NB4 (cell line): ENCODE data around the gene GADL1.

ENCODE experiments used
- CTCF ChIP-seq: IDR thresholded peaks from one replicate; pipeline ENCODE4 v1.5.1; 2012; ENCODE audit warnings: low read depth, low read length
- MYC ChIP-seq: IDR thresholded peaks from 2 replicates; pipeline ENCODE4 v1.6.1; 2011; ENCODE audit warnings: low read depth, low read length
- POLR2A ChIP-seq: IDR thresholded peaks from 2 replicates; pipeline ENCODE4 v1.6.1; 2011; ENCODE audit warnings: mild to moderate bottlenecking; ENCODE audit not compliant: insufficient read length; ENCODE audit errors: extremely low read depth

DNA sequence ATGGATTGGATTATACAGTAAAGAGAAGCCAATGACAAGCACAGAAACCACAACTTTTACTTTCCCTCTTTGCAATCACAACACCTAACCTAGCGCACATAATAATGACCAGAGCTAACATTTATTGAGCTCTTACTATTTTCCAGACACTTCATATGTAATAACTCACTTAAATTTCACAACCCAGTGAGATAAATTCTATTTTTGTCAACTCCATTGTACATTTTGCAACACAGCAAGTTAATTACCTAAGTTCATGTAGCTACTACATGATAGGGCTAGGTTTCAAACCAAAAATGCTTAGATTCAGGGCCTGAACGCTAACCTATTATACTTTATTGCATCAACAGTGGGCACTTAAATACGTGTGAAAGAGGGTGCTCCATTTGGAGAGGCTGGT, 89.5 kb downstream of the GADL1 start:
- TF ChIP-seq CTCF (no peak), POLR2A (no peak), MYC (no peak)
